IPS-20b (cell line): Measurements from ENCODE around the gene KDR.

Experiments used
- H3K27ac ChIP-seq: one replicate; pipeline ENCODE4 v1.5.1; 2013; ENCODE audit warnings: low read length
- H3K27me3 ChIP-seq: 2 replicates; pipeline ENCODE4 v1.6.1; 2013; ENCODE audit warnings: mild to moderate bottlenecking, low read length, inconsistent platforms; ENCODE audit not compliant: insufficient read depth
- H3K36me3 ChIP-seq: 2 replicates; pipeline ENCODE4 v1.6.1; 2013; ENCODE audit warnings: low read depth, mild to moderate bottlenecking, inconsistent platforms, low read length, moderate library complexity; ENCODE audit not compliant: insufficient read depth
- H3K4me1 ChIP-seq: 2 replicates; pipeline ENCODE4 v1.6.1; 2013; ENCODE audit warnings: mild to moderate bottlenecking, control low read depth, inconsistent platforms, low read length, moderate library complexity; ENCODE audit not compliant: insufficient read depth
- H3K4me3 ChIP-seq: 2 replicates; pipeline ENCODE4 v1.5.1; 2013; ENCODE audit warnings: mild to moderate bottlenecking, low read length, inconsistent platforms
- H3K9ac ChIP-seq: 2 replicates; pipeline ENCODE4 v1.6.1; 2013; ENCODE audit warnings: low read depth, mild to moderate bottlenecking, inconsistent platforms, low read length, moderate library complexity
- H3K9me3 ChIP-seq: 2 replicates; pipeline ENCODE4 v1.6.1; 2013; ENCODE audit warnings: mild to moderate bottlenecking, low read depth, low read length, inconsistent platforms; ENCODE audit not compliant: insufficient read depth

KDR gene

DNA sequence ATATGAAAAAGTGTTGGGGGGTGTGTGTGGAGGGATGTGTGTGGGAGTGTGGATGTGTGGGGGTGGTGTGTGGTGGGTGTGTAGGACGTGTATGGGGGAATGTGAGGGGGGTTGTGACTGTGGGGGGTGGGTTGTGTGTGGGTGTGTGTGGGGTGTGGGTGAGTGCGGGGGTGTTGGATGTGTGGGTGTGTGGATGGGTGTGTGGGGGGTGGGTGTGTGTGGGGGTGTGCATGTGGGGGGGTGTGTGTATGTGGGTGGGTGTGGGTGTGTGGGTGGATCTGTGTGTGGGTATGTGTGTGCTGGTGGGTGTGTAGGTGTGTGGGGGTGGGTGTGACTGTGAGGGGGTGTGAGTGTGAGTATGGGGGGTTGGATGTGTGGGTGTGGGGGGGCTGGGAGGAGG is 47.8 kb downstream of the KDR start:
- Histone ChIP-seq H3K4me3 (no peak overlapping the region), H3K36me3 (peaks cover 40% of the 10 kb centered on the region)

DNA sequence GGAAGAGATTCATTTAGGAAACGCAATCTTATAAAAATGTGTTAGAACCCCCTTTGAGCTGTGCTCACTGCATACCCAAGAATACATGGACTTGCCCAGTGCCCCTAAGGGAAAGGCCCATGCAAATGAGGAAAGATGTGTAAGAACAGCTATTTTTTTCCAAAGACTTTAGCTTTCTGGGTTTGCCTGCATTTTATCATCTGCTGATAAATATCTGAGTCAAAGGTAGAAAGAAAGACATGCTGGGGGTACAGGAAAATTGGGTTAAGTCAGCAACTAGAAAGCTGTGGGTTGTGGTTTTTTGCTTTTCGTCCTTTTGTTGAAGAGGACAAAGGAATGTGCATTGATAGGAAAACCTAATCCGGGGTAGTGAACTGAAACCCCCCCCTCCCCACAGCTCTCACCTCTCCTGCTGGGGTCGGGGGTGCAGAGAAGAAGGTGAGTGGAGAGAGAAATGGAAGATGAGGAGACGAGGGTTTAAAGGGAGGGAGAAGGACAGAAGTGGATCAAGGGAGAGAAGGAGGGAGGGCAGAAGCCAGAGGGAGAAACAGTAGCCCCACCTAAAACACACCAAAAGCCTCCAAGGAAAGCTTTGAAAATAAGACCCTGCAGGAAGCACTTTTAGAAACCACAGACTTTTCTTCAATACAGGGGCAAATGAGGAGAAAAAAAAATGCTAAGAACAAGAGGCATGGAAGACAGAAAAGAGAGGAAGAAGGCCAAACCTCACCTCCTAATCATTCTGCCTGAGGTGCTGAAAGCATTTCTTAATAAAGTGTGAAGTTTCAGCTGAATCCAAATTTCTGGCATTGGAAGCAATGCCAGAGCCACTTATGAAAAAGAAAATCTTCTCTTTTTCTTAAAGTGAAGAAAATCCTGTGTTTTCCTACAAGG is 49.3 kb downstream of the KDR start:
- H3K36me3 ChIP-seq, result peaks cover 26% of the 10 kb centered on the region
- no peaks in the 10 kb centered on the region for H3K9me3 ChIP-seq
- H3K4me3 ChIP-seq, result 0 out of 2 replicates have a peak overlapping the region, but pooled peaks have one; percentile 4
- H3K9ac ChIP-seq, result peak overlapping the region; percentile 3; the same call in 1 of the 2 replicates
- H3K27me3 ChIP-seq, result no peaks in the 10 kb centered on the region
- no peak overlapping the region for H3K27ac ChIP-seq
- H3K4me1 ChIP-seq, result peaks cover 22% of the 10 kb centered on the region; the same call in 1 of the 2 replicates

More for the DNA sequence above, 47.8 kb downstream of the KDR start:
- Histone ChIP-seq H3K9ac (no peak overlapping the region), H3K27ac (no peak overlapping the region), H3K9me3 (no peaks in the 10 kb centered on the region), H3K4me1 (peaks cover 22% of the 10 kb centered on the region; the same call in 1 of the 2 replicates), H3K27me3 (no peaks in the 10 kb centered on the region)

DNA sequence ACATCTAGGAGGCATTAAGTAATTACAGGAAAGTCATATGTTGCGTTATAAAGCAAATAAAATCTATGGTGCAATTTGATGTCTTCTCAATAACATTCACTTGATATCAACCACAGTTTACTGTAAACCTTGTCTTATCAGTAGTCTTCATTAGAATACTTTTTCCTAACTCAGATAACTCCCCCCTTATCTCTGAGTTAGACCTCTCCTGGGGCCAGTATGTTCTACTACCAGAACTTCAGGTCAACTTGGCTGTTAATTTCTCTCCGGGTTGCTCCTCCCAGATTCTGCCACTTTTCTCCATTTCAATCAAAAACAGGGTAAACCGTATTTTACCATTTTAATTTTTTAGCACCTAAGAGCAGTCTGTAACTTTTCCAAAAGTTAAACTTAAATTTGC is 50.0 kb downstream of the KDR start:
- Histone ChIP-seq H3K27me3 (no peaks in the 10 kb centered on the region), H3K4me1 (peaks cover 22% of the 10 kb centered on the region; the same call in 1 of the 2 replicates), H3K9ac (peak overlapping the region; percentile 3; the same call in 1 of the 2 replicates), H3K36me3 (peaks cover 19% of the 10 kb centered on the region), H3K4me3 (no peak overlapping the region), H3K27ac (no peak overlapping the region), H3K9me3 (no peaks in the 10 kb centered on the region)

DNA sequence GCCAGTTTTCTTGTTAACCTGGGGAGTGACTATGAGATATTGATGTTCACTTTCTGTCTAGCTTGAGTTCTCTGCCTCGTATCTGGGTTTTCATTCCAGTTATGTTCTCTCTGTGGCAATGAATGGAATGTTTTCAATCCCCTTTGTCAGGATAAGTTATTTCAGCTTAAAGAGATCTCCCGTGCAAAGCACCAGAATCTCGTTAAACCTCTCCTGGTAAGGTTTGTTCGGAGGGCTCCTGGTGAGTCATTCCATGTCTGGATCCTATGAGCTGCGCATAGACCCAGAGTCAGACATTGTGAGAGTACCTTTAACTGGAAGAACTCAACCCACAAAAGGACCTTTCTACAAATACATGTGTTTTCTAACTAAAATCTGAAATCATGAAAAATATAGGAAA is 51.0 kb downstream of the KDR start:
- no peak overlapping the region for H3K9ac ChIP-seq
- no peak overlapping the region for H3K27ac ChIP-seq
- no peaks in the 10 kb centered on the region for H3K27me3 ChIP-seq
- no peaks in the 10 kb centered on the region for H3K9me3 ChIP-seq
- H3K4me1 ChIP-seq, result peaks cover 15% of the 10 kb centered on the region; the same call in 1 of the 2 replicates
- H3K4me3 ChIP-seq, result no peak overlapping the region
- peaks cover 9% of the 10 kb centered on the region for H3K36me3 ChIP-seq

DNA sequence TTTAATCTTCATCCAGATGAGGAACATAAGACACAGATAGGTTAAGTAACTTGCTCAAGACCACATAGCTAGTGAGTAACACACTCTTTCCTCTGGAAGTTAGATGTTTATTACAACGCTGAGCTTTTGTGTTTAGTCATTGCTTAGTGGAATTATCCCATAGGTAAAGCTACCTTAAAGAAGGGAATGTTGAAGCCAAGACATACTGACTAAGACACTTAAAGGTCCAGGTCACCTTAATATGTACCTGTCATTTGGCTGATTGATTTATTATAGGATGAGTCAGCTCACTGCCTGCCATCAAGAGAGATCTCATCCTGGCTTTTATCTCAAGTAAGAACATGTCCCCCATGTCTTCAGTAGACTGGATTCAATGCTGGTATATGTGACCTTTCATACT is 53.4 kb downstream of the KDR start:
- no peaks in the 10 kb centered on the region for H3K27me3 ChIP-seq
- H3K4me1 ChIP-seq, result peaks cover 10% of the 10 kb centered on the region; the same call in 1 of the 2 replicates
- no peaks in the 10 kb centered on the region for H3K9me3 ChIP-seq
- no peak overlapping the region for H3K9ac ChIP-seq
- no peak overlapping the region for H3K27ac ChIP-seq
- H3K4me3 ChIP-seq, result no peak overlapping the region
- H3K36me3 ChIP-seq, result no peaks in the 10 kb centered on the region

DNA sequence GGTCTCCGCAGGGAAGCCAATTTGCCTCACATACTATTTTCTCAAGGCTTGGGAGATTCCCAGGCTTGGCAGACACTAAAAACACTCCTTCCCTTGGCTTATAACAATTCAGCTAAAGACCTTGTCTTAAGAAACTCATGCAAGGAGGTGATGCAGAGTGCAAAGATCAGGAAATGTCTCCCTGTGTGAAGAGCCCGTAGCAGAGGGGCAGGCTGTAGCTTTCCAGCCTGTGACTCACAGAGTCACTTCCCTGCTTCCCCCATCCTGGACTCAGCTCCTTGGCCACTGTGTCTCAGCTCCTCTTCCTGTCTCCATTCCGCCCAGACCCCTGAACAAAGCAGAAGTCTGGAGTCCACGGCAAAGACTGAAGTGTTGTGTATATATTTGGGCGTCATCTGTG is 56.1 kb downstream of the KDR start:
- Histone ChIP-seq H3K9ac (no peak overlapping the region), H3K4me3 (no peak overlapping the region), H3K4me1 (no peaks in the 10 kb centered on the region), H3K27ac (no peak overlapping the region), H3K9me3 (no peaks in the 10 kb centered on the region), H3K27me3 (no peaks in the 10 kb centered on the region), H3K36me3 (no peaks in the 10 kb centered on the region)

DNA sequence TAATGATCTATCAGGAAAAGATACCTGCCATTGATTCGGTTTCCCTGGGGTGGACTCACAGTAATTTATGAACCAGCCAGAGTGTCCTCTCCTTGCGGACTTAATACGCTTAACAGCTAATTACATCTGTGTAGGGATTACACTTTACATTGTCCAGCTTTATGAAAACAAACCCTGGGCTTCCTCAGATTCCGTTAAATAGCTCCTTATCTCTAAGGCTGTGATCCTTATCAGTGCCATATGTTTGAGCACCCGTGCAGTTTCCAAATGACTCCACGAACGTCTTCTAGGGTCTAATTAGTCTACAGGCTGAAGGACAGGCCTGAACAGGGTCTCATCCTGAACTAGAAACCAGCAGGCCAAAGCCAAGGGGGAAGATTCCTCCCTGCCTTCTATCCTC is 56.9 kb downstream of the KDR start:
- H3K4me3 ChIP-seq, result no peak overlapping the region
- no peaks in the 10 kb centered on the region for H3K9me3 ChIP-seq
- H3K36me3 ChIP-seq, result no peaks in the 10 kb centered on the region
- no peak overlapping the region for H3K27ac ChIP-seq
- H3K27me3 ChIP-seq, result no peaks in the 10 kb centered on the region
- H3K4me1 ChIP-seq, result no peaks in the 10 kb centered on the region
- H3K9ac ChIP-seq, result no peak overlapping the region

DNA sequence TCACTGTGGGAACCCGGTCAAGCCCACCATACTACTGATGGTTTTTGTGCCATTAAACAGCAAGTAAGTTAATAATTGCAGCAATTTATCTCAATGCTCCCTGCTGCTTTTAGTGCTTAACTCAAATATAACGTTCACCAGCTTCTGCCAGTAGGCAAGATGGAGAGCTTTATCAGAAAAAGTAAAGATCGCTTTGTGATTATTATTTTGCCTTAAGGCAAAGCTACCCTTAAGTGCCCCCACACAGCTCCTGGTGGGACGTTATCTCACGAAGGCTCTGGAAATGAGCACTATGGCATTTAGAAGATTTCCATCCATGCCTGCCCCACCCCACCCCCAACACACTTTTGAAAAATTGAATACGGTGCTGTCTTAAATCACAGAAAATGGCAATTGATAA is 59.4 kb downstream of the KDR start:
- Histone ChIP-seq H3K27me3 (no peaks in the 10 kb centered on the region), H3K9me3 (no peaks in the 10 kb centered on the region), H3K4me1 (no peaks in the 10 kb centered on the region), H3K27ac (no peak overlapping the region), H3K36me3 (no peaks in the 10 kb centered on the region), H3K4me3 (no peak overlapping the region), H3K9ac (no peak overlapping the region)

DNA sequence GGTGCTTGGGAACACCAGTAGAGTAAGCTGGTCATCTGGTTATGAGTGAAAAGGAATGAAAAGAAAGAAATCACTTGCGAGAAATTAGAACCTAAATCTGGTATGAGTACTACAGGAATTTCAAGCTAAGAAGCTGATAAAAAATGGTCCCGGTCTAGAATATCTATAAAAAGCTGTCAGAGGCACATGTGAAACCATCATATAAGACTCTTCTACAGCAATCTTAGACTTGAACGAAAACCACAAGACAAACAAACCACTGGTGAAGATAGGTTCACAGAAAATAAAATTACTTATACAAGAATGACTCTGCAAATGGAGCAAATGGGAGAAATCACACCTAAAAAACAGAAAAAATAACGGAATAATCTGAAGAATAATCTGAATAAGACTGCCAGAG is 69.9 kb downstream of the KDR start:
- Histone ChIP-seq H3K27me3 (no peaks in the 10 kb centered on the region), H3K9me3 (no peaks in the 10 kb centered on the region), H3K9ac (no peak overlapping the region), H3K4me3 (no peak overlapping the region), H3K4me1 (no peaks in the 10 kb centered on the region), H3K27ac (no peak overlapping the region), H3K36me3 (no peaks in the 10 kb centered on the region)

DNA sequence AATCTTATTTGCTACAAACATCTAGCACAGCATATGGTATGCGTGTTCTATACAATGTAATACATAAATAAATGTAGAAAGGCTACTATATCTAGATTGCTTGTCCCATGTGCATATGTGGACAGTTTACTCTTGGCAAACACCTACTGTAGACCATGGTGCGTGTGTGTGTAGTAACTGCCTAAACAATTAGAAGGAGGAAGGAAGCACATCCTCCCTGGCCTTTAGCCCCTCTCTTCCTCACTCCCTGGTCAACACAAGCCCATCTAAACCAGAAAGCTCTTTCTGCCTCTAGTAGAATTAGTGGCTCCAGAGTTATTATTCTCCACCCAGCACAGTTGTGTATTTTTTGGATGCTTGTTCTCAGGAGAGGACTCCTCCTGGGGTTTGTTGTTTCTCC is 73.9 kb downstream of the KDR start:
- no peaks in the 10 kb centered on the region for H3K27me3 ChIP-seq

DNA sequence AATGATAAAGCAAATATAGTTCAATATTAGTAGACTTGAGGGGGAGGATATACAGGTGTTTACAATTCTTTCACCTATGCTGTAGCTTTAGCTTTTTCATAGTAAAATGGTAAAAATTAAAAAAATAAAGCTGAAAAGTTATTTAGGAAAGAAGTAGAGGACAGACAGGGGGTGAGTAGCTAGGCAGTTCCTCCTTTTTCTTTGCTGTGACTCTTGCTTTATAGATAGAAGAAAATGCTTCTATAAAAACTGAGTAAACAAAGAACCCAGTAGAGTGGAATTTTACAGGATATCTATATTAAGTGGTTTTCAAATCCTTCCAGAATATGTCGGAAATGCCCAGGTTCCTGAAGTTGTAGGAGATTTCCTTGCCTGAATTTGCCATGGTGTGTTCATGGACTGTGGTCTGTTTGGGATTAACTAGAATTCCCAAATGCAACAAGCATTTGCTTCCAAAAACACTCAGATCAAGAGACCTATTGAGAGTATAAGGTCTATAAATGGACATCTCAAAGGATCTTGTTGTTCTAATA is 74.9 kb downstream of the KDR start:
- no peak overlapping the region for H3K27ac ChIP-seq
- H3K9ac ChIP-seq, result no peak overlapping the region
- H3K36me3 ChIP-seq, result no peaks in the 10 kb centered on the region
- H3K4me3 ChIP-seq, result no peak overlapping the region
- no peaks in the 10 kb centered on the region for H3K27me3 ChIP-seq
- H3K9me3 ChIP-seq, result no peaks in the 10 kb centered on the region
- no peaks in the 10 kb centered on the region for H3K4me1 ChIP-seq

More for the DNA sequence above, 73.9 kb downstream of the KDR start:
- no peaks in the 10 kb centered on the region for H3K36me3 ChIP-seq
- H3K9me3 ChIP-seq, result no peaks in the 10 kb centered on the region
- H3K4me3 ChIP-seq, result no peak overlapping the region
- H3K27ac ChIP-seq, result no peak overlapping the region
- H3K4me1 ChIP-seq, result no peaks in the 10 kb centered on the region
- H3K9ac ChIP-seq, result no peak overlapping the region
